HG03460 (cell line): Measurements from ENCODE around the gene ZNF778.
"Not testable (repeated sequence)": the region's sequence is repeated elsewhere in the genome, so short reads cannot be mapped to it uniquely, and the experiment has no call there.

Experiments used
- ATAC-seq: cut with Tn5 transposase; IDR thresholded peaks from one replicate; pipeline ENCODE4 v1.9.1; 2021; ENCODE audit not compliant: unreplicated experiment

The ZNF778 gene

DNA sequence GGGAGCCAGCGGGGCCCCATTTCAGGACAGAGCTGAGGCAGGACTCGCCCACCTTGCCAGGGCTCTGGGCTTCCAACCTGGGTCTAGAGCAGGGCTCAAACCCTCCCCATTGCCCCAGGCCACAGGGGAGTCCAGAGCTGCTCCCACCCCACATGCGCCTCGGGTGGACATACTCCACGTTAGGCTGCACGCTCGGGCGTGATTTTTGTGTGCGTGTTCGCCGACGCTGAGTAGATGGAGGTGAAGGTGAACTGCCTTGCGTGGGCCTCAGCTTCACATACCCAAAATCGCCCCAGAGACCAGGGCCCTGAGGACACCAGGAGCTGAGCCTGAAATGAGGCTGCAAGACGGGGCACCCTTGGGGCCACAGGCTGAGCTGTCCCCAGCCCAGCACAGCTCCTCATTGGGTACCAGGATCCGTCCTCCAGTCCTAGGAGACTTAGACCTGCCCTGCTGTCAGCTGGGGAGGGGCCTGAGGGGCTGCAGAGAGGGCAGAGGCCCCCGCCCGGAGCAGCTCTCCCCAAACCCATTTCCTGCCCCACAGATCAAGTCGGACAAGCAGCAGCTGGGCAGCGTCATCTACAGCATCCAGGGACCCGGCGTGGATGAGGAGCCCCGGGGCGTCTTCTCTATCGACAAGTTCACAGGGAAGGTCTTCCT, 37.7 kb upstream of the ZNF778 start:
- no peak for ATAC-seq

DNA sequence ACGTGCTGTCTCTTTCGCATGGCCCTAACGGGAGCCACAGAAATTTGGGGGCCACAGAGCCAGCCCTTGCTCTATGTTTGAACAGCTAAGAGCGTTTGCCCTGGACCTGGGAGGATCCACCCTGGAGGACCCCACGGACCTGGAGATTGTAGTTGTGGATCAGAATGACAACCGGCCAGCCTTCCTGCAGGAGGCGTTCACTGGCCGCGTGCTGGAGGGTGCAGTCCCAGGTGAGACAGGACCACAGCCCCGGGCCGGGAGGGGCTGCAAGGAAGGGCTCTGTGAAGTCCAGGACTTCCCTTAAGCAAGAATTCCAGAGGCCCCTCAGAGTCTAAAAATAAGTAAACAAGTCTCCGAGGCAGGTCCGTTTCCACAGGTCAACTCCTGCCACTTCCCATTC, 34.0 kb upstream of the ZNF778 start:
- no peak for ATAC-seq

DNA sequence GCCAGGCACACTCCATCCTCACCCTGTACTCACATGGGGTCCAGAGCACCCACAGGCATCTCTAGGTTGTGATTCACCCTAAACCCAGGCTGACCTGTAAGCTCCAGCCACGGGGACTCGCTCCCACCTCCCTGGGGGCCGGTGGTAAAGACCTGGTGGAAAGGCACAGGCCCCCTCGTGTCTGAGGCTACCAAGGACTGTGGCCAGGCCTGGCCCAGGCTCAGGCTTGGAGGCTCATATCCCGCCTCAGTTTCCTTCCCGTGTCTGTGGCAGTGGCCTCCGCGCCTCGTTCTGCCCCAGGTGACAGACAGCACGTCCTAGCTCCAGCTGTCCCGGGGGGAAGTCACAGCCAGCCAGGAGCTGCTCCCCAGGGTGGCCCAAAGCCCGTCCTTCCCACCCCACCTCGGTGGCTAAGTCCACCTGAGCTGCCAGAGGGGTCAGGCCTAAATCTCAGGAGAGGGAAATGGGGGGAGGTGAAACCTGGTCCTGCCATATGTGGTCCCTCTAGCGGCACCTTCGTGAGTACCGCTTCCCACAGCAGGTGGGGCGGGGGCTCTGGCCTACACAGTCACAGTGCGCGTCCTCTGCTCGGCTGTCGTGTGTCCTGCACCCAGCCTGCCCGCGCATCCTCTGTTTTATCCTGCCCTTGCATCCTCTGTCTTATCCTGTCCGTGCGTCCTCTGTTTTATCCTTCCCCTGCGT, 33.4 kb upstream of the ZNF778 start:
- ATAC-seq = no peak

DNA sequence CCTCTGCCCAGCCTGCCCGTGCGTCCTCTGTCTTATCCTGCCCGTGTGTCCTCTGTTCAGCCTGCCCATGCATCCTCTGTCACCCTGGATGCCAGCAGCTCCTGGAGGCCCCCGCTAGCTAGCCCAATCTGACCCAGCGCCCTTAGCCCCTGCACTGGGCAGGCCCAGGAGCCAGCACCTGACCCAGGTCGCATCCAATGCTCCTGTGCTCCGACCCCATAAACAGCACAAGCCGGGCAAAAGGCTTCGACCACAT, 32.9 kb upstream of the ZNF778 start:
- no peak for ATAC-seq

DNA sequence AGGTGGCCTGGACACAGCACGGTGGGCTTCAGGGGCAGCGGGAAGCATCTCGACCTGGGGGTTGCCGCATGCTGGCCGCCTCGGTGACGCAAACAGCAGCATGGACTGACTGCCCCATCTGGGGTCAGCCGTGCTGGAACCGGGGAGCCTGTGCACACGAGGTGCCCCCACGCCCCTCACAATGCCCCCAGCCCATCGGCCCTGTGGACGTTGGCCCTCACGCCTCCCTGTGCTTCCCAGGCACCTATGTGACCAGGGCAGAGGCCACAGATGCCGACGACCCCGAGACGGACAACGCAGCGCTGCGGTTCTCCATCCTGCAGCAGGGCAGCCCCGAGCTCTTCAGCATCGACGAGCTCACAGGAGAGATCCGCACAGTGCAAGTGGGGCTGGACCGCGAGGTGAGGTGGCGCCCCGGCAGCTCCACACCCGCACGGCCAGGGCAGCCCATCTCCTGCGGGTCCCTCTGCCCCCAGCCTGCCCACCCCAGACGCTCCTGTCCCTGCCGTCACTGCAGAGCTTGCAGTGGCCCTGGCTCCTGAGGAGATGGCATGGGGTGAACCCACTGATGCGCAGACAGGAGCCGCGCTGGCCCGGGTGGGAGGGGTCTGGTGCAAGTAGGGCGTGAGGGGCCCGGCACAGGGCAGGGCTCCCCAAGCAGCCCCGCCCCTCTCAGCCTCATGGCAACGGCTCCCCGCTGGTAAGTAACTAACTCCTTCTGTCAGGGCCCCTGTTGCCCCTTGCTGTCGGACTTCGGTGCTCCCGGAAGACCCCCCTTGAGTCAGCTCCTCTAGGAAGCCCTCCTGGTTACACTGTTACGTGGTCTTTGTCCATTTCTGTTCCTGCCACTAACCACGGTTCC, 32.3 kb upstream of the ZNF778 start:
- no peak for ATAC-seq

DNA sequence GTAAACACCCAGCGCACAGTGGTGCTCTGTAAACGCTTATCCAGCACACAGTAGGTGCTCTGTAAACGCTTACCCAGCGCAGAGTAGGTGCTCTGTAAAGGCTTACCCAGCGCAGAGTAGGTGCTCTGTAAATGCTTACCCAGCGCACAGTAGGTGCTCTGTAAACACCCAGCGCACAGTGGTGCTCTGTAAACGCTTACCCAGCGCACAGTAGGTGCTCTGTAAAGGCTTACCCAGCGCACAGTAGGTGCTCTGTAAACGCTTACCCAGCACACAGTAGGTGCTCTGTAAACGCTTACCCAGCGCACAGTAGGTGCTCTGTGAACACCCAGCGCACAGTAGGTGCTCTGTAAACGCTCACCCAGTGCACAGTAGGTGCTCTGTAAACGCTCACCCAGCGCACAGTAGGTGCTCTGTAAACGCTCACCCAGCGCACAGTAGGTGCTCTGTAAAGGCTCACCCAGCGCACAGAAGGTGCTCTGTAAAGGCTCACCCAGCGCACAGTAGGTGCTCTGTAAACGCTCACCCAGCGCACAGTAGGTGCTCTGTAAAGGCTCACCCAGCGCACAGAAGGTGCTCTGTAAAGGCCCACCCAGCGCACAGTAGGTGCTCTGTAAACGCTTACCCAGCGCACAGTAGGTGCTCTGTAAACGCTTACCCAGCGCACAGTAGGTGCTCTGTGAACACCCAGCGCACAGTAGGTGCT, 31.5 kb upstream of the ZNF778 start:
- not testable (repeated sequence) for ATAC-seq

DNA sequence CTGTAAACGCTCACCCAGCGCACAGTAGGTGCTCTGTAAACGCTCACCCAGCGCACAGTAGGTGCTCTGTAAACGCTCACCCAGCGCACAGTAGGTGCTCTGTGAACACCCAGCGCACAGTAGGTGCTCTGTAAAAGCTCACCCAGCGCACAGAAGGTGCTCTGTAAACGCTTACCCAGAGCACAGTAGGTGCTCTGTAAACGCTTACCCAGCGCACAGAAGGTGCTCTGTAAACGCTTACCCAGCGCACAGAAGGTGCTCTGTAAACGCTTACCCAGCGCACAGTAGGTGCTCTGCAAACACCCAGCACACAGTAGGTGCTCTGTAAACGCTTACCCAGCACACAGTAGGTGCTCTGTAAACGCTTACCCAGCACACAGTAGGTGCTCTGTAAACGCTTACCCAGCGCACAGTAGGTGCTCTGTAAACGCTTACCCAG, 30.9 kb upstream of the ZNF778 start:
- not testable (repeated sequence) for ATAC-seq

DNA sequence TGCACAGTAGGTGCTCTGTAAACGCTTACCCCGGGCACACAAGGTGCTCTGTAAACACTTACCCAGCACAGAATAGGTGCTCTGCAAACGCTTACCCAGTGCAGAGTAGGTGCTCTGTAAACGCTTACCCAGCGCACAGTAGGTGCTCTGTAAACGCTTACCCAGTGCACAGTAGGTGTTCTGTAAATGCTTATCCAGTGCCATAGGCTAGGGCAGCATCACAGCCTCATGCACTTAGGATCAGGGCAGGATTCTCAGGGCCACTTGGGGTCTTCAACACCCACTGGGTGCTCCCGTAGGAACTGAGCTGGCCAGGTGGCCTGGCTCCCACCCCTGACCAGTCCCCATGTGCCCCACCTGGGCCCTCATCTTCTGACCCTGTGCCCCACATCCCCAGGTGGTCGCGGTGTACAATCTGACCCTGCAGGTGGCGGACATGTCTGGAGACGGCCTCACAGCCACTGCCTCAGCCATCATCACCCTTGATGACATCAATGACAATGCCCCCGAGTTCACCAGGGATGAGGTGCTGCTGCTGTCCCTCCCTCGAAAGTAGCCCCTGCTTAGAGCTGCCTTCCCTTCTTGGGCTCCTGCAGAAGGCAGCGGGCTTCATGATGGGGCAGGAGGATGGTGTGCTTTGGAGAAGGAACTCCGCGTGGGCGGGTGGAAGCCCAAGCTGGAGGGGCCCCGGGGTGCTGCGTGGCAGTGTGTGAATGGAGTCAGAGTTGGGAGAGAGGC, 30.3 kb upstream of the ZNF778 start:
- ATAC-seq = no peak

DNA sequence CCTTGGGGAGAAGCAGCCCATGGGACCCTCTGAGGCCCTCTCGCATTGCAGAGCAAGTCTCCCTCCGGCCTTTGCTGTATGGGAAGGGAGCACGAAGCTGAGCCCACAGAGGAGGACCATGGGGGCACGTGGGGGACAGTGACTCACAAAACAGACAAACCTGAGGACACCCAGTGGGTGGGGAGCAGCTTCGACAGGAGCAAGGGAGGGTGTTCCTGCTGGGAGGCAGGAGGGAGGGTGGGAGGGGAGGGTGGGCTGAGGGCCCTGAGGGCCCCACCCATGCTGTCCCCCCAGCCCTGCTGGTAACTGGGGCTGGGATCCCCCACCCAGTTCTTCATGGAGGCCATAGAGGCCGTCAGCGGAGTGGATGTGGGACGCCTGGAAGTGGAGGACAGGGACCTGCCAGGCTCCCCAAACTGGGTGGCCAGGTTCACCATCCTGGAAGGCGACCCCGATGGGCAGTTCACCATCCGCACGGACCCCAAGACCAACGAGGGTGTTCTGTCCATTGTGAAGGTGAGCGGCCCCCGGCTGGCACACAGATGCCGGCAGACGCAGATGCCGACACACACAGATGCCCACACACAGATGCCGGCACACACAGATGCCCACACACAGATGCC, 29.6 kb upstream of the ZNF778 start:
- no peak for ATAC-seq

DNA sequence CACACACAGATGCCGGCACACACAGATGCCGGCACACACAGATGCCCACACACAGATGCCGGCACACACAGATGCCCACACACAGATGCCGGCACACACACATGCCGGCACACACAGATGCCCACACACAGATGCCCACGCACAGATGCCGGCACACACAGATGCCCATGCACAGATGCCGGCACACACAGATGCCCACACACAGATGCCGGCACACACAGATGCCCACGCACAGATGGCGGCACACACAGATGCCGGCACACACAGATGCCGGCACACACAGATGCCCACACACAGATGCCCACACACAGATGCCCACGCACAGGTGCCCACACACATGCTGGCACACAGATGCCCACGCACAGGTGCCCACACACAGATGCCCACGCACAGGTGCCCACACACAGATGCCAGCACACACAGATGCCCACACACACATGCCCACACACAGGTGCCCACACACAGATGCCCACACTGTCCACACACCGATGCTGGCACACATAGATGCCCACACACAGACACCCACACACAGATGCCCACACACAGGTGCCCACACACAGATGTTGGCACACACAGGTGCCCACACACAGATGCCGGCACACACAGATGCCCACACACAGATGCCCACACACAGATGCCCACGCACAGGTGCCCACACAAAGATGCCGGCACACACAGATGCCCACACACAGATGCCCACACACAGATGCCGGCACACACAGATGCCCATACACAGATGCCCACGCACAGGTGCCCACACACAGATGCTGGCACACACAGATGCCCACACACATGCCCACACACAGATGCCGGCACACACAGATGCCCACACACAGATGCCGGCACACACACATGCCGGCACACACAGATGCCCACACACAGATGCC, 28.8 kb upstream of the ZNF778 start:
- ATAC-seq = not testable (repeated sequence)

DNA sequence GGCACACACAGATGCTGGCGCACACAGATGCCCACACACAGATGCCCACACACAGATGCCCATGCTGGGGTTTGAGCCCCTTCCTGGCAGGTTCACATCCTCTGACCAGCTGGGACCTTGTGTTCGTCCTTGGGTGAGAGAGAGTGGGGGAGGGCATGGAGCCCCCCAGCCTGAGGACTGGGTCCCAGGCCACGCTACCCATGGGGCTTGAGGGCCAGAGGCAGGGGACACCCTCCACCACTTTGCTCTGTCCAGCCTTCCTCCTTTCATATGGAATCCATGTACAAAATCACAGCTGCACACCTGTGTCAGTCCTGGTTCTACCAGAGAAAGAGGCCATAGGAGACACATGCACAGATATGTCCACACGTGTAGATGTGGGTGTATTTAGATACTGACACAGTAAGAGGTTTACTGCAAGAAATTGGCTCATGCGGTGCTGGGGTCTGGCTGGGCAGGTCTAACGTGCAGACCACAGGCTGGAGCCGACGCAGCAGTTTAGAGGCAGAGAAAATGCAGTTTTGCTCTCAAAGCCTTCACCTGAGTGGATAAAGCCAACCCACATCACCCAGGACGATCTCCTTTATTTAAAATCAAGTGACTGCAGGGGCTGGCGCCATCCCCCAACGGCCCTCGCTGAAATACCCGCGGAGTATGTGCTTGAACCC, 28.0 kb upstream of the ZNF778 start:
- ATAC-seq = no peak

DNA sequence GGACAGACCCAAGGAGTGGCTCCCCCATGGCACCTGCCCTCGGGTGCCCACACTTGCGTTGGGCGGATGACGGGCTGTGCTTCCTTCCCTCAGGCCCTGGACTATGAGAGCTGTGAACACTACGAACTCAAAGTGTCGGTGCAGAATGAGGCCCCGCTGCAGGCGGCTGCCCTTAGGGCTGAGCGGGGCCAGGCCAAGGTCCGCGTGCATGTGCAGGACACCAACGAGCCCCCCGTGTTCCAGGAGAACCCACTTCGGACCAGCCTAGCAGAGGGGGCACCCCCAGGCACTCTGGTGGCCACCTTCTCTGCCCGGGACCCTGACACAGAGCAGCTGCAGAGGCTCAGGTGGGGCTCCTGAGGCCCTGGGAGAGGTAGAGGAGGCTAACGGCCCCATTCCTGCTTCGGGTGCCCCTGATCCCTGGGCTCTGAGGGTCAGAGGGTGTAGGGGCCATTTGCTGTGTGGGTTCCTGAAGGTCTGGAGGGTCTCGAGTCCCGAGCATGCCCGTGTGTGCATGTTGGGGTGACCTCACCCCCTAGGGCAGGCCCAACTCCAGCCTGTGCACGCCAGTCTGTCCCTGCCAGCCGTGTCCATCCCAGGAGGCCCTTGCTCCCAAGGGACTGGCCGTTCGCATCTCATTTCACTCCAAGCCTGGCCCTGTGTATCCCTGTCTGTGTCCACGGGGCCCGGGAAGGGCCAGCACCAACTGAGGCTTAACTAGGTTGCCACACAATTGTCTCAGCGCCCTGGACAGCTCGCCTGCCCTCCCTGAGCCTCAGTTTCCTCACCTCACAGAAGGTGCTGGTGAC, 27.1 kb upstream of the ZNF778 start:
- no peak for ATAC-seq

DNA sequence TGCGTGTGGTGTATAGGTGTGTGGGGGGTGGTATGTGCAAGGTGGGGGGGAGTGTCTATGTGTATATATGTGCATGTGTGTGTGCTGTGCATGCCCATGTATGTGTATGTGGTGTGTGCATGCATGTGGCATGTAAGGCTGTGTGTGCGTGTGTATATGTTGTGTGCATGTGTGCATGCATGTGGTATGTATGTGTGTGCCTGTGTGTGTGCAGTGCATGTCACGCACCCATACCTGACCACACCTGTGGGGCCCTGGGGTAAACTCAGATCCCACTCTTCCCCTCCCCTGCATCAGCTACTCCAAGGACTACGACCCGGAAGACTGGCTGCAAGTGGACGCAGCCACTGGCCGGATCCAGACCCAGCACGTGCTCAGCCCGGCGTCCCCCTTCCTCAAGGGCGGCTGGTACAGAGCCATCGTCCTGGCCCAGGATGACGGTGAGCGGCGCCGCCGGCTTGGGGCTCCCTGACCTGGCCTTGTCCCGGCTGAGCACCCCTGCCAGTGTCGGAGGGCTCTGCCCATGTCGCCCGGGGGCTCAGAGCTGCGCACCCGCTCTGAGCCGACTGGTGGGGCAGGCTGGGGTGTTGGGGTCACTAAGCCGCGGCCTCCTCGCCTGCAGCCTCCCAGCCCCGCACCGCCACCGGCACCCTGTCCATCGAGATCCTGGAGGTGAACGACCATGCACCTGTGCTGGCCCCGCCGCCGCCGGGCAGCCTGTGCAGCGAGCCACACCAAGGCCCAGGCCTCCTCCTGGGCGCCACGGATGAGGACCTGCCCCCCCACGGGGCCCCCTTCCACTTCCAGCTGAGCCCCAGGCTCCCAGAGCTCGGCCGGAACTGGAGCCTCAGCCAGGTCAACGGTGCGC, 26.2 kb upstream of the ZNF778 start:
- ATAC-seq = no peak

DNA sequence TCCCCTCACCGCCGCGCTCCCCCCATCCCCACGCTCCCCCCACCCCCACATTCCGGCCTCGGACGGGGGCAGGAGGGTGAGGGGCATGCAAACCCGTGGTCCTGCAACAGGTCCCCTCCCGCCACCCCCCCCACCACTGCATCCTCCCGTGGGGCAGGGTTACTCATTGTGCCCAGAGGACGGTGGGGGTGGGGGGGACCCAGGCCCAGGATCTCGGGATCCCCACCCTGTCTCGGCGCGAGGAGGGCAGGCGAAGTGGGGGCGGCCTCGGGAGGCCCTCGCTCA, 25.7 kb upstream of the ZNF778 start:
- no peak for ATAC-seq

DNA sequence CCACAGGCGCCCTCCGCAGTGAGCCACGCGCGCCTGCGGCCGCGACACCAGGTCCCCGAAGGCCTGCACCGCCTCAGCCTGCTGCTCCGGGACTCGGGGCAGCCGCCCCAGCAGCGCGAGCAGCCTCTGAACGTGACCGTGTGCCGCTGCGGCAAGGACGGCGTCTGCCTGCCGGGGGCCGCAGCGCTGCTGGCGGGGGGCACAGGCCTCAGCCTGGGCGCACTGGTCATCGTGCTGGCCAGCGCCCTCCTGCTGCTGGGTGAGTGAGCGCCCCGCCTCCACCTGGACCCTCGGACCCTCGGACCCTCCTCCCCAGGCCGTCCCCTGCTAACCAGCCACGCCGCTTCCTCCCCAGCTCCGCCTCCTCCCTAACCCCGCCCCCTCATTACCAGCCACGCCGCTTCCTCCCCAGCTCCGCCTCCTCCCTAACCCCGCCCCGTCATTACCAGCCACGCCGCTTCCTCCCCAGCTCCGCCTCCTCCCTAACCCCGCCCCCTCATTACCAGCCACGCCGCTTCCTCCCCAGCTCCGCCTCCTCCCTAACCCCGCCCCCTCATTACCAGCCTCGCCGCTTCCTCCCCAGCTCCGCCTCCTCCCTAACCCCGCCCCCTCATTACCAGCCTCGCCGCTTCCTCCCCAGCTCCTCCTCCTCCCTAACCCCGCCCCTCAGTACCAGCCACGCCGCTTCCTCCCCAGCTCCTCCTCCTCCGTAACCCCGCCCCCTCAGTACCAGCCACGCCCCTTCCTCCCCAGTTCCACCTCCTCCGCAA, 25.1 kb upstream of the ZNF778 start:
- ATAC-seq = not testable (repeated sequence)

DNA sequence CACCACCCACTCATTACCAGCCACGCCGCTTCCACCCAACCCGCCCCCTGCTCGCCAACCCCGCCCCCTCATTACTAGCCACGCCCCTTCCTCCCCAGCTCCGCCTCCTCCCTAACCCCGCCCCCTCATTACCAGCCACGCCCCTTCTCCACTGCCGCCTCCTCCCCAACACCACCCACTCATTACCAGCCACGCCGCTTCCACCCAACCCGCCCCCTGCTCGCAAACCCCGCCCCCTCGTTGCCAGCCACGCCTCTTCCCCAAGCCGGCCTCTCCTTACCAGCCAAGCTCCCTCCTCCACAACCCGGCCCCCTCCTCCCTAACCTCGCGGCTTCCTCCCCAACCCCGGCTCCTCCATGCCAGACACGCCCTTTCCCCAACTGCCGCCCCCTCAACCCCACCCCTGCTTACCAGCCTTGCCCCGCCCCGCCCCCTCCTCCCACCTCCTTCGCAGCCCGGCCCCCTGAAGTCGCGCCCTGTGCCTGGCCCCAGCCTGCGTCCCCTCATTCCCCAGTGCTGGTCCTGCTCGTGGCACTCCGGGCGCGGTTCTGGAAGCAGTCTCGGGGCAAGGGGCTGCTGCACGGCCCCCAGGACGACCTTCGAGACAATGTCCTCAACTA, 24.4 kb upstream of the ZNF778 start:
- ATAC-seq = no peak
